Measurements from ENCODE around the gene TMEM178B.
"Not testable (repeated sequence)": the region's sequence is repeated elsewhere in the genome, so short reads cannot be mapped to it uniquely, and the experiment has no call there.

Gene TMEM178B

DNA sequence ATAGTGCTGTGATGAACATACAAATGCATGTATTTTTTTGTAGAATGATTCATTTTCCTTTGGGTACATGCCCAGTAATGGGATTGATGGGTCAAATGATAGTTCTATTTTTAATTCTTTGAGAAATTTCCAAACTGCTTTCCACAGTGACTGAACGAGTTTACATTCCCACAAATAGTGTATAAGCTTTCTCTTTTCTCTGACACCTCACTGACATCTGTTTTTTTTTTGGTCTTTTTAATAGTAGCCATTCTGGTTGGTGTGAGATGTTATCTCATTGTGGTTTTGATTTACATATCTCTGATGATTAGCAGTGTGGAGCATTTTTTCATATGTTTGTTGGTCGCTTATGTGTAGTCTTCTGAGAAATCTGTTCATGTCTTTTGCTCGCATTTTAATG lies 282.3 kb downstream of the TMEM178B start:
- DNase-seq (ENCODE audit: low read depth), result no peak

DNA sequence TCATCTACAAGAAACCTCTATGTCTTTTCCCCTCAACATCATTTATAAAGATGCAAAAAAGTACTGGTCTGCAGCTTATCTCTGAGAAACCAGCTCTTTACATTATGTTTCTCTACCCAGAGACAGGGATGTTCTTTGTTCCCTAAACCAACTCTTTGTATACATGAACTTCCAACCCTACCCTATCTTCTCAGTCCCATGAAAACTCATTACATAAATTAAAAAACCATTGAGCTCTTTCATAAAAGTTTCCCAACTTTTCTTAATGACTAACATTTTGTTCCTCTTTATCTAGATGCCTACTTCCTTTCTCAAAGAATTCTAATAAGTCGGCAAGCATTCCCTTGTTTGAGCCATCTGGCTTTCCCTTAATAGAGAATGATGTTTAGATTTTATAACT lies 284.5 kb downstream of the TMEM178B start:
- DNase-seq (ENCODE audit: low read depth), result no peak

DNA sequence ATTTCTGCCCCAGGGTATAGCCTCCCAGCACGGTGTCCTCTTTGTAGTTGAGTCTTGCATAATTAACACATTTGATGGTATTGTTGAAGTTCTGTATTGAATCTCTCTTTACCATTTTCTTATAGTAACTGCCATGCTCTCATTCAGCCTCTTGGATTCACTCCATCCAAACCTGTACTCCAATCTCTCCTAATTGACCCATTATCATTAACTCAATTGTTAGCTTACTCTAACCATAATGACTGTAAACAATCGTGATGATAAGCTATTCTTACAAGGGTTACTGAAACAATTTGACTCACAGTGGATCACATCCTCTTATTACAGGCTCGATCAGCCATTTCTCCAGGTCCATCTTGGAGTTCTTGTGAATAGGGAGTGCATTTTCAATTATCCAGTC lies 285.4 kb downstream of the TMEM178B start:
- DNase-seq (ENCODE audit: low read depth), result no peak

DNA sequence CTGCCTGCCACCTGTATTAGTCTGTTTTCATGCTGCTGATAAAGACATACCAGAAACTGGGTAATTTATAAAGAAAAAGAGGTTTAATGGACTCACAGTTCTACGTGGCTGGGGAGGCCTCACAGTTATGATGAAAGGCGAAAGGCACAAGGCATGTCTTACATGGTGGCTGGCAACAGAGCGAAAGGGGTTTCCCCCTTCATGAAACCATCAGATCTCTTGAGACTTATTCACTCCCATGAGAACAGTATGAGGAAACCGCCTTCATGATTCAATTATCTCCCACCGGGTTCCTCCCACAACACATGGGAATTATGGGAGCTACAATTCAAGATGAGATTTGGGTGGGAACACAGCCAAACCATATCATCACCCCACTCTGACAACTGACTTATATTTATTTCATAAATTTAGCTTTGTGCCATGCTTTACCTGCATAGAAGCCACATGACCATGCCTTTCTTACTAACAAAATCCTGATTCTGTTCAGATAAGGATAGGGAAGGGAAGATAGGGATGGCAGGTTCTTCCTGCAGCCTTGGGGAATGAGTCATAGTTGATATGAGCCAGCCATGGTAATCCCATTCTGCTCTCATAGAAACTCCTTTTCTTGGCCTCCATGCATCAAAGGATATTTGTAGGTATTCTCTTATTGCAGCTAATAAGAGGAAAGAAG lies 286.0 kb downstream of the TMEM178B start:
- DNase-seq (ENCODE audit: low read depth), result no peak

DNA sequence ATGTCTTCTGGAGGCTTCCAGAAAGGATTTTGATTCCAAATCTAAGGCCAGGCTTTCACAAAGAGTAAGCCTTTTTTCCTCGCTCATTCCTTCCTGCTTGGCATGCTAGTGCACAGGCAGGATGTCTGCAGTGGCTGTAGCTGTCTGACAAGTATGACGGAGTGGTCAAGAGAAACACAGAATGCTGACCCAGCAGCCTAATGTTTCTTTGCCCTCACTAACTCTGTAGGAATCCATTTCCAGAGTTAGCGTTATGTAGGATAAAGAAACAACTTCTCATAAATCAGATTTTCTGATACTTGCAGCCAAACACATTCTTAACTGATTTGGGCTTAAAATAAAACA lies 286.5 kb downstream of the TMEM178B start:
- no peak for DNase-seq (ENCODE audit: low read depth)

DNA sequence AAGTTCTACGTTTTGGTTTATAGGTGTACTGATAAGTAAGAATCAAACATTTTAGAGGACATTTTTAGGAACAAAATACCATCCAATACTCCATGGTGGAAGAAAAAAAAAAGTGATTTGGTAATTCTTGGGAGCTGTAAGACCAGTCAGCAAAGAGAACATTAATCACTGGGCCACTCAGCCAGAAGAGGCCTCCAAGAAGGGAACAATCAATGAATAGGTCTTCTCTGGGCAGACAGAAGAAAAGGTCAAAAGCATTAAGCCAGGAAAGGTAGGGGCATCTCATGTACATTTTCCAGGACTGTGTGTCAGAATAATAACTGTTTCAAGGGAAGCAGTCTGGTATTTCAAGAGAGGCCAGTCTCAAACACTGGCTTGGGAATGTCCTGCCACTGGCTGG lies 286.9 kb downstream of the TMEM178B start:
- no peak for DNase-seq (ENCODE audit: low read depth)

DNA sequence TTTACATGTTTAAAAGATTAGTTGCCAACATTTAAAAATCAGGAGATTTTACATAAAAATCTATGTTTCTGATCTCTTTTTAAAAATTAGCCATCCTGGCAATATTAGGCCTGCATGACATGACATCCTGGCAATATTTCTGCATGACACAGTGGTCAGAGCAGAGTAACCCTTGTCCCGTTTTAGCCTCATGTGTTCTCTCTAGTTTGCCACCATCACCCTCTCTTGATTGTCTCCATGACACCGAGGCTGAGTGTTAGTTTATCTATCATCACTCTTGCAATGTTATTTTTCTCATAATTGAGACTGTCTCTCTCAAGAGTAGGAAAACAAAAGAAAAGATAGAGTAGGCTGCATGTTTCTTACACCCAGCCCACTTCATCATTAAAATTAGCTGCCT lies 287.6 kb downstream of the TMEM178B start:
- DNase-seq (ENCODE audit: low read depth), result no peak

DNA sequence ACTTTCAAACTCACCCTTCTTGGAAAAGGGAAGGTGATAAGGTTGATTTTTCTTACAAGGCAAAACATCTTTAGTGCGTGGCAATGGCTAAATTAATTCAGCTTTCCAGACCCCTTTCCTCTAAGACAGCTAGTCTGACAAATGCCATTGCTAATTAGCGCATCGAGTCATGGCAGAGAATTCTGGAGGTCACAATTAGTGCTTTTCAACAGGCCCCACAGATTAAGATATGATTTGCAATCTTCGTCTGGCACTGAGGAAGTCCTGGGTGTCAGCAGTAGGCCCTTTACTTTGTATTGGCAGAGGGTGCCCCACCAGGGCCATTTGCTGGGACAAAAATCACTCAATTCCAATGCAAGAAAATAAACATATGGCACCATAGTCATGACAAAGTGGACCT lies 288.1 kb downstream of the TMEM178B start:
- DNase-seq (ENCODE audit: low read depth), result no peak

DNA sequence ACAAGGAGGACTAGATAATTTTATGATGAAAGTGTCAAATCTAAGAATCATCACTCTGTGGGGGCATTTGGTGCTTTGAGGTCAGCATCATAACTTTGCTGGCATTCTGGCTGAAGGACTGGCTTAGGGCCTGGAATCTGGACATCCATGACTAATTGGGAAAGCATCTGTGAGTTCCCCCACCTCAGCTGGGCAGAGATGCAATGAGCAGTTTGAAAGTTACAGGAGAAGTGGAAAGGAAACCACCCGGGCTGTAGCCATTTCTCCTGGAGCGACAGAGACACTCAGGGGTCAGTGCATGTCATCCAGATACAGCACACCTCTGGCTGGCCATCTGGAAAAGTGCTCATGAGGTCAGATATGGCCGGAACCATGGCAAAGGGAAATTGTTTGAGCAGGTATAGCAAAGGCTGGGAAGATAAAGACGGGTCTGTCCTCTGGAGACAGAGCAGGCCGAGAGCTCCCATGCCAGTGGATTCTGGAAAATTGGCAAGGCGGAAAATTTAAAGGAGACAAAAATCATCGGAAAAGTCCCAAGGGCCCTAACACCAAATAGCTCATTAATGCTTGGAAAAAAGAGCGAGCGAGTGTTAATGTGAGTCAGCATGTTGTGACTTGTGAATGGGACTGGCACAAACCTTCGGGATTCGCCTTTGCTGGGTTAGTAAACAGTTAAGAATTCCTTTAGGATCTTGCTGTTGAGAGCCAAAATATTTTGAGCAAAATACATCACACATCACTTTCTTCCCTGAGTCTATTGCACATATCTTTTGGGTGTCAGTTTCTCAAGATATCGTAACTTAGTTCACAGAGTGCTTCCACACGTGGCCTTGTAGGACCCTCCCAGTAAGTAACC lies 288.9 kb downstream of the TMEM178B start:
- DNase-seq (ENCODE audit: low read depth), result no peak

DNA sequence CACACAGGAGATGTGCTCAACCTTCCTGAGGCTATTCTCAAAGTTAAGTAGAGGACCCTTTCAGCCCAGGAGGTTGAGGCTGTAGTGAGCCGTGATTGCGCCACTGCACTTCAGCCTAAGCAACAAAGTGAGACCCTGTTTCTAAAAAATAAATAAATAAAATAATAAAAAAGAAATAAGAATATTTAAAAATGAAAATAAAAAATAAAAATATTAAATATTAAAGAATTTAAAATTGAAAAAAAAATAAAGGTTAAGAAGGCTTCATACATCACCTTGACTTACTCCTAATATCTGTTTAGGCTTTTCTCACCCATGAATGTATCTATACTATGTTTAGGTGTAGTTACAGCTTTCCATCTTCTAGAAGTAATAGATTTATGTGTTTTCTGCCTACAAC lies 289.9 kb downstream of the TMEM178B start:
- no peak for DNase-seq (ENCODE audit: low read depth)

DNA sequence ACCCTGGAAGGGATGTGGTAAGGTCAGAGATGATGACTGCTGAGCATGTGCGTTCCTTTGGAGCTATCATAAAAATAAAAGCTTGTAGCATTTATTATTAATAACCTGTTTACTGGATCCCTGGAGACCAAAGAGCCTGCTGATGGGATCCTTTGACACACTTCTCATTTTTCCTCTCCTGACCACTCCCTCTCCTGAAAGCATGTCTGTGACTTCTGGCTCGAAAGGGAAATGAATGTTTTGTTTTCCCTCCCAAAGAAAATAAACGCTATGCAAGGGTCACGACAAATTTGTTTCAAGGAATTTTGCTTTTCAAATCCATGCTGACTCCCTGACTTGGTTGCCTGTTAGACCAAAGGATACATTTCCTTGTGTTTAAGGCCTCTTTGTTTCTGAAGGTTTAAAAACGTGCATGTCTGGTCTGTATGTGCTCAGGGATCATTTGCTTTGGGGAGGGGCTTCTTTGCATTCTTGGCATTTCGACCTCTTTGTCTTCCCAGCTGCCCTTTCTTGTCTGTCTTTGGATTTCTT lies 292.3 kb downstream of the TMEM178B start:
- DNase-seq (ENCODE audit: low read depth), result no peak

DNA sequence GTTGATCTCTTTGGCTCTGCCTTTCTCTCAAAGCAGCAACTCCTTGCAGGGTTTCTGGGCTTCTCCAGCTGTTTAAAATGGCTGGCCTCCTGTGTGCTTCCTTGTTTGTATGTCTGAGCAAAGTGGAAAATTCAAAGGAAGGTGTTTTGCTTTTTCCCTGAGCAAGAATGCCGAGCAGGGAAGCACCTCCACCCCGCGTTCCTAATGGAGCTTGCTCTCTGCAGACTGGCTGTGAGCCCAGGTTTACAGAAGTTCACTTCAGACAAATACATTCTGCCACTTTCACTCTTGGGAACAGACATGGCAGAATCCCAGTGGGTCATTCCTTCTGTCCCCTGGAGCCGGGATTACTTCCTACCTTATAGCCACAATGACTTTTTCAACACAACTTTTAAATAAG lies 295.6 kb downstream of the TMEM178B start:
- no peak for DNase-seq (ENCODE audit: low read depth)

DNA sequence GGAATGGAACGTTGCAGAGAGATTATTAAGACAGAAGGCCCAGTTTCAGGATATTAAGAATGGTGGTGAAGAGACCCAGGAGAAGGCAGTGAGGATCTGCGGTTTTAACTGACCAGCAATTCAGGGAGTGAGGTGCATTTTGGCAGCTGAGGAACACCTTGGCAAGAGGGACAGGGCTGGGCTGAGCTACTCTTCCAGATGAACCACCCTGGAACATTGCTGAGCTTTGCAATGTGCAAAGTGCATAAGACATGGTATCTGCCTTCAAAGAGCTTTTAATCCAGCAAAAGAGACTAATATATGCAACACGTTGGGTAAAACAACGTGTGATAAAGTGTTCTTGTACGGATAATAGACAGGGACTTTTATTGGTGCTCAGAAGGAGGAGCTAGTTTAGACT lies 296.3 kb downstream of the TMEM178B start:
- no peak for DNase-seq (ENCODE audit: low read depth)

DNA sequence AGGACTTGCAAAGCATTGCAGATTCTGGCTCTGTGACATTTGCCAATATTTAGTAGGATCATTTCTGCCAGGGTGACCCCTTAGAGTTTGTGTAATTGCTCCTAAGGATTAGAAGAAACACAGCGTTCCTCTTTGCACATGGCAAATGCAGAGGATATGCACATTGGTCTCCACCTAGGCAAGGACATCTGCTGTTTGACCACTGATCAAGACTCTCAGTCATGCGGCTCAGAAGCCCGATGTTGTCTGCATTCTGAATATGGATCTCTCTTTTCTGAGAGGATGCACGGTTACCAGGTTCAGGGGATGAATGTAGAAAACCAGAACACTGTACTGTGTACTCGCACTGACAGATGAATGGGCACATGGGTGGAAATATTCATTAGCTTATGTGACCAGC lies 296.8 kb downstream of the TMEM178B start:
- no peak for DNase-seq (ENCODE audit: low read depth)

DNA sequence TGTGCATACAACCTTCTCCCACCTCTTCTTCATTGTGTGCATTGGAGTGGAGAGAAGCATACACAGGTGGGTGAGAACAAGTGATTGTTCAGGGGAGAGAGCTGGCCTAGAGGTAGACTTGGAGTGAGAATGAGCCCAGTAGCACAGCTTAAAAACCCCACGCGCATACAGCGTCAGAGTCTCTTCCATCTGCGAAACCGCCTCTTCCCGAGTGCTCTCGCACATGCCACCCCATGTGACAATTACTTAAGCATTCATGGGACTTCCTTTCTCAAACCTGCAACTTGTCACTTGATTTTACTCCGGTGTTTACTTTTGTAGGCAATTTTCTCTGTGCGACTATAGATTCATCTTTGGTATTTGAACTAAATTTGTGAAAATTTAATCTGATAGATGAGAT lies 300.6 kb downstream of the TMEM178B start:
- DNase-seq (ENCODE audit: low read depth), result no peak

DNA sequence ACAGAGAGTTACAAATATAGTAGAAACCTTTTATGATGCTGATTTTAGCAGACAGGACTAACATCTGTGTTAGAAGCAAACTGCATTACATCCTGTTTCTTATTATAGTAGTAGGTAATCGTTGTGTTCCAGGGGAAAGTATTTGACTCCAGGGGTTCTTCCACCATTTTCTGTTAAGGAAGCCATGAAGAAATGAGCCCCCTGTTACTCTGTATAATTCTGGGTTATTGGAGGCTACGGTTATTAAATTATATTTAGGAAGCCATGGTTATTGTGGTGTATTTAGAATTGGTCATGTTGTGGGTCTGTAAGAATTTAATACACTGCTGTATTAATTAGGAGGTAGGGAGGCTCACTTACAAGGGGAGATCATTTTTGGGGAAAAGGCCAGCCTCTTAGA lies 301.6 kb downstream of the TMEM178B start:
- no peak for DNase-seq (ENCODE audit: low read depth)

DNA sequence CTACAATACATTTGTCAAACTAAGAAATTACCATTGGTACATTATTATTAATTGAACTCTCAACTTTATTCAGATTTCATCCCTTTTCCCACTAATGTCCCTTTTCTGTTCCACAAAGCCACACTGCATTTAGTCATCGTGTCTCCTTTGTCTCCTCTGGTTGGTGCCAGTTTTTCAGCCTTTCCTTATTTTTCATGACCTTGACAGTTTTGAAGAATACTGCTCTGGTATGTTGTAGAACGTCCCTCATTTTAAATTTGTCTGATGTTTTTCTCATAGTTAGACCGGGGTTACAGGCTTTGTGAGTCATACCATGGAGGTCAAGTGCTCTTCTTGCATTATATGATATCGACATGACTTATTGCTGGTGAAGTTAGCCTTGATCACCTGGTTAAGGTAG lies 304.0 kb downstream of the TMEM178B start:
- DNase-seq (ENCODE audit: low read depth), result no peak

DNA sequence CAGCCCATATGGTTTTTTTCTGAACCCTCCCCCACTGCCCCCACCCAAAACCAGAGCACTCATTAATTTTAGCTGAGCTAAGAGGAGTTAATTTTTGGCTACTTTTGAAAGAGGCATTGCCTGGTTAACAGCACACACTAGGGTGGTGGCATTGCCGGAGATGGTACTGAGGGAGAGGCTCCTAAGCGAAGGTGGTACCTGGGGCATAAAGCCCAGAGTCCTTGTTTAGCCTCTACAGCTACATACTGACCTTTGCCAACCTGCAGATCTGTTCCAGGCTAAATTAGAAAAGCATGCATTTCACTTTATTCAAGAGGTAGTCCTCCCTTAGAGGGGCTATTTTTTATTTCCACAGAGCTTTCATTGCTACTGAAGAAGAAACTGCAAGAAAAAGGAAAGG lies 304.5 kb downstream of the TMEM178B start:
- DNase-seq (ENCODE audit: low read depth), result no peak

DNA sequence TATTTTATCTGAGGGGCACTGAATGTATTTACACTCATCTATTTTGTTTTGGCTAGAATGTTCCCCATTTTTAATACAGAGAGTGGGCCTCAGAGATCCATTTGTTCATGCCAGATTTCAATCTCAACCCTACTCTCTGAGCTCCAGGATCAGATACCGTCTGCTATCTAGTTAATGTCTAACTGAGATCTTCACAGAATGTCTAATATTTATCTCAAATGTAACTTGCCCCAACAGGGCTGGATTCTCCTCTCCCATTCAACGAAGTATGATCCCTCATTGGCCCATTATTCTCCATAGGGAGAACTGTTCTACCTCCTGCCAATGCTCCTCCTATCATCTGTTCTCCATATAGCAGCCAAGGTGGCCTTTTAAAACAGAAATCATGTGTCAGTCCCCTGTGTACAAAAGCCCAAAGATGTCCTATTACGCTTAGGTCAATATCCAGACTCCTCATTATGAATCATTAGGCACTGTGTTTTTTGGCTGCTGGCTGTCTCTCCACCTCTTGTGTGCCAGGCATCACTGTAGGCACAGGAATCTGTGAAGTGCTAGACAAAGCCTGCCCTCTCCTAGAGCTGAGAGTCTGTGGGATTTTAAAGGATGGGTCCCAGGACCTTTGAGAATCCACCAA lies 308.0 kb downstream of the TMEM178B start:
- no peak for DNase-seq (ENCODE audit: low read depth)

DNA sequence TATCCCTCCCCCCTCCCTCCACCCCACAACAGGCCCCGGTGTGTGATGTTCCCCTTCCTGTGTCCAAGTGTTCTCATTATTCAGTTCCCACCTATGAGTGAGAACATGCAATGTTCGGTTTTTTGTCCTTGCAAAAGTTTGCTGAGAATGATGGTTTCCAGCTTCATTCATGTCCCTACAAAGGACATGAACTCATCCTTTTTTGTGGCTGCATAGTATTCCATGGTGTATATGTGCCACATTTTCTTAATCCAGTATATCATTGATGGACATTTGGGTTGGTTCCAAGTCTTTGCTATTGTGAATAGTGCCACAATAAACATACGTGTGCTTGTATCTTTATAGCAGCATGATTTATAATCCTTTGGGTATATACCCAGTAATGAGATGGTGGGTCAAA lies 309.5 kb downstream of the TMEM178B start:
- DNase-seq (ENCODE audit: low read depth), result not testable (repeated sequence)

DNA sequence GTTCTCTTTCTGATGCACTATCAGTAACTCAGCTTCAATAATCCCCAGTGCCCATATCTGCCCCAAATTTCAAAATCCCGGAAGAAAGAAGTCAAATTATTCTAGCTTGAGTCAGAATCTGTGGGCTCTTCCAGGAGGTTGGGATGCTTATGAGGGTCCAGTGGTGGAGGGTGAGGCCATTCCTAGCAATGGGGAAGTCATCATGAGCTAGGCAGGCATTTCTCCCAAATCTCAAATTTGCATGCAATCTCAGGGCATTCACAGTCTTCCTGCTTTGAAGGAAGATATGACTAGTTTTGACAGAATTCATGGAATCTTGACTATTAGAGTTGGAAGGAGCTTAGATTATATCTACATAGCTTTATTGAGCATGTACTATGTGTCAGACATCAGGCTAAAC lies 313.0 kb downstream of the TMEM178B start:
- no peak for DNase-seq (ENCODE audit: low read depth)

DNA sequence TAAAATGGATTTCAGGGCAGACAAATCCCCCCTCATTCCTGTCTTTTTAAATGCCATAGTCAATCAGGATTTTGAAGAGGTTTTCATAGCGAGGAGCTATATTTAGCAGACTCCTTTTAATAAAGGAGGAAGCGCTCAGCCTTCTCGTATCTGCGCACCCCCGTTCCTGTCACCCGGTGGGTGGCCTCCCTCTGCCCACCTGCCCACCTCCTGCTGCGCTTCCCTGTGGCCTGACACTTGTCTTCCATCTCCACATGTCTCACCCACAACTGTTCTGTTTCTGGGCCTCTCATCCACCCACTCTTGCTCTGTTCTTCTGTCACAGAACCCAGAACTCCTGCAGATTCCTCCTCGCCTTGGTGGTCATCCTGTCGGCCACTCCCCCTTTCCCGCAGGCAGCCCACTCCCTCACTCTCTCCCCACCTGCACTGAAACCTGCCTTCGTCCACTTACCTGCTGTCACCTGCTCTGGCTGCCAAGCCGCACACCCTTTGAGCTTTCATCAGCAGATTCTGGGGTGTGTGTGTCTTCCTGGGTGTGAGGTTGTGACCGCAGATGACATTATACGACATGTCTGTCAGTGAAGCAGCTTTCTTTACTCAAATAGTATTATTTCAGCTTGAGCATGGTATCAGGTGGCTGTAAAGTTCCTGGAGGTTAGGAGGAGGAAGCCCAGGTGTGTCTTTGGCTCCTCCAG lies 313.8 kb downstream of the TMEM178B start:
- DNase-seq (ENCODE audit: low read depth), result no peak

All from activated gamma-delta T cell treated with anti-CD3 and anti-CD28 coated beads, Interleukin-2, amount 50 U/mL, for 16 hours (primary cell).